NCI-H510A treated with DMSO at 0.1 percent for 48 hours (cell line): ENCODE measurements around the gene MAML2.
"Not testable (repeated sequence)": the region's sequence is repeated elsewhere in the genome, so short reads cannot be mapped to it uniquely, and the experiment has no call there.

Source experiments
- DNase-seq: peaks from one replicate; lab custom pipeline; 2025; lab: John Stamatoyannopoulos, UW

MAML2 gene

GRCh38 chr11:96187822-96188221 is 155.2 kb downstream of the MAML2 start:
- DNase-seq = no peak

GRCh38 chr11:96186806-96187205 is 156.2 kb downstream of the MAML2 start:
- DNase-seq = no peak

DNA sequence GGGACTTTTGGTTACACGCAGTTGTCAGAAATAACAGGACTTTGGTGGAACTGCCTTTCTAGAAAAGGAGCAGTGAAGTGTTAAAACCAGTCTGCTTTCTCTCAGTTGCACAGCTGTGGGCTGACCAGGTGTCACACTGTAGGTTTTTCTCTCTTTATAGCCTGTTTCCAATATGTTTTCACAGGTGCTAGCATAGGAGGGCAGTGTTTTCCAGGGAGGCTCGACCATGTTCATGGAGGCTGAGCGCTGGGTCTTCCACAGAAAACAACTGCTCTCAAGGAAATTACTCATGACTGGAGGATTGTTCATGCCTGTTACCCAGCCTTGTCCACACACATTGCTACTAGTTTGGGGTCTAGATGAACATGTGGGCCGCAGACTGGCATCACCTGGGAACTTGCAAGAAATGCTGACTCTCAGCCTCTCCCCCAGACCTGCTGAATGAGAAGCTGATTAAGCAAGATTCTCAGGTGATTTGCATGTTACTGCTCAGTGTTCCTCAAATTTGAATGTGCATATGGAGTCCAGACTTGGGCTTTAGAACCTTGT is 157.7 kb downstream of the MAML2 start:
- DNase-seq = no peak

DNA sequence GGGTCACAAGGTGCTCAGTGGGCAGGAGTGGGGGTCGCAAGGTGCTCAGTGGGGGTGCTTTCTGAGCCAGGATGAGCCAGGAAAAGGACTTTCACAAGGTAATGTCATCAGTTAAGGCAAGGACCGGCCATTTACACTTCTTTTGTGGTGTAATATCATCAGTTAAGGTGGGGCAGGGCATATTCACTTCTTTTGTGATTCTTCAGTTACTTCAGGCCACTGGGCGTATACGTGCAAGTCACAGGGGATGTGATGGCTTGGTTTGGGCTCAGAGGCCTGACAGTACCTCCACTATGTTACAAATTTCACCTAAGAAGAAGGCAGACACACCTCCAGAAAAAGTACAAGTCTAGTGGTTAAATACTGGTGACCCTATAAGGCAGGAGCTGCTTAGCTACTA is 162.1 kb downstream of the MAML2 start:
- DNase-seq = not testable (repeated sequence)

DNA sequence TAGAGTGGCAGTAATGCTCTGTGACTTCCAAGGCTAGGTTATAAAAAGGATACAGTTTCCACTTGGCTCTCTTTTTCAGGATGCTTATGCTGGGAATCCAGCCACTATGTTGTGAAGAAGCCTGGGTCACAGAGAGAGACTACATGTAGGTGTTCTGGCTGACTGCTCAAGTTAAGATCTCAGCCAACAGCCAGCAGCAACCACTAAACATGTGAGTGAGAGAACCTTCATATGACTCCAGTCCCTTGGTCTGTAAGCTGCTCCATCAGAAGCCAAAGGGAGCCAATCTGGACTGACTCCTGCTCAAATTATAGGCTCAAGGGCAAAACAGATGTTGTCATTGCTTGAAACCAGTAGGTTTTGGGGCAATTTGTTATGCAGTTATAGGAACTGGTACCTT is 162.7 kb downstream of the MAML2 start:
- no peak for DNase-seq

DNA sequence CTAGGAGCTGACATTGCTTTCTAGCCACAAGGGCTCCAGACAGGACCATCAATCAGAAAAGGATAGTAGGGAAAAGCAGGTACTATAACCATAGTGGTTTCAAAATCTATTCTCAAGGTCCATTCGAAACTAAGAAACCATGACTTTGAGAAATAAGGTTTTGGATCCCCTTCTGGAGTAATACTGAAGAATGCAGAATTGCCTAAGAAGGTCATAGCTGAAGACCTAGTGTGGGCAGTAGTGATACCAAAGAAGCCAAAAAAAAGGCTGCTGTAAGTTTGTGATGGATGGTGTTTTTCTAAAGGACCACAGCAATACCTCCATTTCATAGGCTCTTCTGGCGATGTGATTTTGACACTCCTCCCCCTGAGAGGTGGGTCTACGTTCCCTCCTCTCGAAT is 163.1 kb downstream of the MAML2 start:
- DNase-seq = no peak

GRCh38 chr11:96178887-96179279 is 164.1 kb downstream of the MAML2 start:
- no peak for DNase-seq

DNA sequence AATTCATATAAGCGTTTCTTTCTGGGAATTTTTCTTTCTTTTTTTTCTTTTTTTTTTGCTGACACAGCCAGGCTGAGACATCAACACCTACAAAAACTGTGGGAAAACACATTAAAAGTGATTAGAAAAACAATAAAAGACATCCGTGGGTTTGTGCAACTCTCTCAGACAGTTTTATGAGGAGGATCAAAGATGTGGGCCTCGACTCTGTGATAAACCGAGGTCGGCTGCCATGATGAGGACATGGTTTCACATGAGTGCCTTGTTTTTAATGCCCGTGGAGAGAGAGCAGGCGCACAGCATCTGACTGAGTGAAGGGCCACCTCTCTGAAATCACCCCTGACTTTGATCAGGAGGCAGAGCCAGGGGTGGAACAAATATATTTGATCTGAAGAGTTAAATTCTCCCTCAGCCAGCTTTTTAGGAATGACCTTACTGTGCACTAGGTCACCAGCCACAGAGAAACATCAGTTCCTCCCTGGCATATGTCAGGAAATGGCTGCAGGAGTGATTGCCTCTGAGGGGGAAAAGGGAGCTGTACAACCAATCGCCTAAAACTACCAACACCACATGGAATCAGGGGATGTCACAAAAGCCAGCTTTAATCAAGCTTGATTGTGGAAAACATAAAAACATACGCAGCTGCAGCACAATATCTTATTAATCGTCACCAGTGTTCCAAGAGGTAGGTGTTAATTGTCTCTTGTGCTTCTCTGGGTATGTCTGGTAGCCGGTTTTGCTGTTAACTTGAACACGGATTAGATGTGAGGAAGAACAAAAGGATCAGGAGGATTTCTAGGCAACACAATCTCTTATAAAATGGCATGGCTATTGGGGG is 164.7 kb downstream of the MAML2 start:
- no peak for DNase-seq

DNA sequence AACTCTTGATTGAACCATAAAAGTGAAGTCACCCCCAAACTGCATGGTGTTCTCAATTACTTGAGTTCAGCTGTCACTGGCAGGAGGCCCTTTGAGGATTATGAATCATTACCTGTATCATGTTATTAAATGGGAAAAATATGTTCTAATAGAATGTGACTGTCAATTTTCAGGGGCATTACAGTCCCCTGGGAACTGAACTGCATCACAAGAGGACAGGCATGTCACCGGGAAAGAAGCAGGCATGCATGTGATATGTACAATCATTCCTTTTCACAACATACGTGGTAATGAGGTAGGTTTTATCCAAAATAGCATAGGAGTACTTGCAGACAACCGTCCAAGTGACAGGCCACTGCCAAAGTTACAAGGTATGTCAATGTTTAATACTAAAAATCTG is 165.8 kb downstream of the MAML2 start:
- DNase-seq = no peak

- no peak for DNase-seq
Observed at GRCh38 chr11:96173906-96174305, 169.1 kb downstream of the MAML2 start.

DNA sequence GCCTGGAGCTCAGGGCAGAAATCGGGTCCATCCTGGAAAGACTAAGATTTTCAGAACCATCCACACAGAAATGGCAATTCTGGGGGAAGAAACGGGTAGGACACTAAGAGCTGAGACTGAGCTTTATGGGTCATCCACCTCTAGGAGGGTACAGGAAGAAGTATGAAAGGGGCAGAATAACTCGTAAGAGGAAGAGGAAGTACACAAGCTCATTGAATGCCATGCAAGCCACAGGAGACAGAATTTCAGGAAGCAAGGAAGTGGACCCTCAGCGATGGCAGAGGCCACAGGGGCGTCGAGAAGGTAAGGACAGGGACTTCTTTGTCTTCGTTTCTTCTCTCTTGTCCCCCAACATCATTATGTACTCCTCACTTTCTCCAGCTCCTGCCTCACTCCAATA is 169.6 kb downstream of the MAML2 start:
- DNase-seq = no peak

DNA sequence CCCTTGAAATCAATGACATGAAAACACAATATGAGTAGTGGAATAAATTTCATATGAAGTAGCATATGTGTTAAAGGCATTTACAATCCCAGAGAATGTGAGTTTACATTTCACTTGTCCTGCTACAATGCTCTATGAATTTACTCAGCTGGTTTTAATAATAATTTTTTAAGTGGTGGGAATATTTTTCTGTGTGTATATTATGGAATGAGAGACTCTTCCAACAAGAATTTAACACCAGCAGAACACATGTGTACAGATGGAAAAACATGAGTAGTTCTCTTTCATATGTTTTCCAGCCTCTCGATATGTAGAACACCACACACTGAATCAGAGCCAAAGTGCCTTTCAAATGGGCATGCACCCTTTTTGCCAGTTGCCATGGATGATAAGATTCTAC is 170.4 kb downstream of the MAML2 start:
- DNase-seq = no peak

DNA sequence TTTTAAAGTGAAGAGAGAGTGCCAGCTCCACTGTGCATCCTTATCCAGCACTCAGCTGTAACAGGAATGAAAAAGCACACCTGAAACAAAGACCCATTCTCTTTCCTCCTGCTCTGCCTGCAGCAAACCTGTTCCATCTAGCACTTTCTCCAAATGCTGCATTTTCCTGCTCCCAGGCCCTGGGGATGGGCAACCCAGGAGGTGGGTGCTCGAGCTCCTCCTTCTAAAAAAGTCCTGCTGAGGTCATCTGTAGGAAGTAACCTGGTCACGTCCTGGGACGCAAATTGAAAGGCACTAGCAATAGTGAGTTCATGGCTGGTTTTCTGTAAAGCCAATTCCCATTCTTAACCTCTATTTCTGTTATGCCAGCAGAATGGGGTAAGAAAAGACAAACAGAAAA is 173.7 kb downstream of the MAML2 start:
- no peak for DNase-seq

- DNase-seq = no peak
Observed at GRCh38 chr11:96168623-96169022, 174.4 kb downstream of the MAML2 start.

- no peak for DNase-seq
Observed at GRCh38 chr11:96167787-96168186, 175.2 kb downstream of the MAML2 start.

GRCh38 chr11:96167203-96167758 is 175.7 kb downstream of the MAML2 start:
- DNase-seq = no peak

GRCh38 chr11:96162816-96163499 is 180.0 kb downstream of the MAML2 start:
- no peak for DNase-seq

DNA sequence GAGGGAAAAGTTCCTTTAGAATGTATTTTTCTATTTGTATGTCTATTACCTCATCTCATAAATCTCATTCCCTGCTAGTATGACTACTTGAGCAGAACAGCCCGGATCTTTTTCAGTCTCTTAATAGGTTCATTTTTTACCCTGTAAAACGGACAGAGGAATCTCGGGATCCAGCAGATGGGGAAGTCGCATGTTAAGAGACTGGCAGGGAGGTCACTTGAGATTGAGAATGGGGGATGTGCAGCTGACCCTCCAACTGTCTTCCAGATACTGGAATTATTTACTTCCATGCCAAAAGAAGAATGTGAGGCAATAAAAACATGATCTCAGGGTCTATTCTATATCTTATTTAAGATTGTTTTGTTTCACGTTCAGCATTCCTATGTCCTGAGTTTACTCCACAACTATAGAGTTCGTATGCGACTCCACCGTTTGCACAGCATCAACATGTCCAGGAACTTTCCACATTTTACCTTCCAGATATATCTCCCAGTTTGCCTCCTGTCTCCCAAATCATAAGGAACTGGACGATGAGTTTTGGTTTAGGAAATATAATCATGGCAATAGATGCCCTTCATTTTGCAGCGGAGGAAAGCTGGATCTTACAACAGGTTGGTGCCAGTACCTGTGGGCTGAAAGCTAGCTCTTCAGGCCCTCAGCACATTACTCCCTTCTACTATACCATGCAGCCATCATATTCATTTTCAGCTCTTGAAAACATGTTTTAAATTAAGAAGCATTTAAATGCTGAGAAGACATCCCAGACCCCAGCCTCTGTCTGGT is 181.5 kb downstream of the MAML2 start:
- DNase-seq = no peak

- DNase-seq = no peak
Observed at GRCh38 chr11:96160732-96161306, 182.2 kb downstream of the MAML2 start.

- no peak for DNase-seq
Observed at GRCh38 chr11:96159968-96160367, 183.0 kb downstream of the MAML2 start.

DNA sequence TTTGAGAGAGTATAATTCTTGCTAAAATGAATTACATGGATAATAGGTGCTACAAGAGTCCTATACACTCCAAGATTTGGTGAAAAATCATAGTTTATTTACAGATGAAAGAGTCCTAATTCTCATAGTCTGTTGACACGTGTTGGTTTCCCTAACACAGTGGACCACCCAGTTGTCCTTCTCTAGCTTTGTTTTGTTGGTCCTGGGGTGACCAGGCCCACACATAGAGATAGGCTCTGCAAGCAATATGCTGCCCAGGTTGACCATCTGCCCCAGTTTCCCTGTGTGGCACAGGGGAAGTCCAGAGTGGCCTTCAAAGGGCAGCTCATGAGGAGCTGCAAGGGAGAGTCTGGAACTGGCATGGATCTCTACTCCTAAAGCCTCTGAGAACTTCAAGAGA is 184.9 kb downstream of the MAML2 start:
- no peak for DNase-seq

DNA sequence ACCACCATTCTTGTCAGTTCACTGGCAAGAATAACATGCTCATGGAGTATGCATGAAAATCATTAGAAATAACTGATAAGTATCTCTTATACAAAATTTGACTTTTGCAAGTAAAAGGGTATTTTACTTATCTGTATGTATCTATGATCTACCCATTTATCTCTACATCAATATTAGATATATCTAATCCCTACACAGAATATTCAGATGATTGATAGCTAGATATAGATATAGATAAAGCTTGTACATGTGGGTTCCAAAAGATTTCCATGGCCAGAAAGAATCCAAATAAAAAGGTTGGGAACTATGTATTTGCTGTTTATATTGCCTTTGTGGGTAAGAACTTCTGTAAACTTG is 185.5 kb downstream of the MAML2 start:
- DNase-seq = no peak
